WTC11 (cell line): ENCODE measurements around the gene PRXL2C. TPM values are rescaled to one million over a fixed set of nuclear protein-coding genes. Genes with fewer than 3 reads are reported as not detected.

ENCODE experiments used
- ATAC-seq: fragments of 200-7000 bp; cut with Tn5 transposase; 2 replicates; pipeline ENCODE4 v1.10.0; 2021; ENCODE audit warnings: mild to moderate bottlenecking, moderate library complexity
- CTCF ChIA-PET: fragments of 300-600 bp; sonication (Branson Sonifier 250); formaldehyde crosslinking; loops from one replicate; lab custom pipeline; 2021; ENCODE audit warnings: antibody characterized with exemption; lab: Charles Lee
- POLR2A ChIA-PET: fragments of 350-600 bp; sonication (Branson Sonifier 250); formaldehyde crosslinking; loops from one replicate; lab custom pipeline; 2021; ENCODE audit warnings: antibody characterized with exemption; lab: Charles Lee
- DNase-seq: peaks from one replicate; pipeline ENCODE4 v3.0.0; 2021; ENCODE audit warnings: low spot score
- H3K27ac Mint-ChIP-seq: 2 replicates; pipeline ENCODE4 v1.8.0; 2021; ENCODE audit warnings: mixed read lengths
- H3K27me3 Mint-ChIP-seq: 2 replicates; pipeline ENCODE4 v1.8.0; 2021; ENCODE audit warnings: low read depth, mild to moderate bottlenecking, moderate library complexity, mixed read lengths
- H3K36me3 Mint-ChIP-seq: 2 replicates; pipeline ENCODE4 v1.8.0; 2021; ENCODE audit warnings: mixed read lengths
- H3K4me1 Mint-ChIP-seq: 2 replicates; pipeline ENCODE4 v1.8.0; 2022; ENCODE audit warnings: mixed read lengths
- H3K4me3 Mint-ChIP-seq: 2 replicates; pipeline ENCODE4 v1.8.0; 2021; ENCODE audit warnings: mild to moderate bottlenecking, moderate library complexity, mixed read lengths
- H3K9me3 Mint-ChIP-seq: 2 replicates; pipeline ENCODE4 v1.8.0; 2021; ENCODE audit warnings: mixed read lengths
- CREM ChIP-seq: sonication (generic); formaldehyde crosslinking; IDR thresholded peaks from 2 replicates; pipeline ENCODE4 v1.8.1; 2022; ENCODE audit warnings: mild to moderate bottlenecking, missing genetic modification reagents, moderate library complexity
- ELF4 ChIP-seq: sonication (generic); formaldehyde crosslinking; IDR thresholded peaks from 2 replicates; pipeline ENCODE4 v1.8.1; 2022; ENCODE audit warnings: low read depth, mild to moderate bottlenecking, moderate library complexity, missing genetic modification reagents
- FOXK1 ChIP-seq: sonication (generic); formaldehyde crosslinking; IDR thresholded peaks from 2 replicates; pipeline ENCODE4 v1.8.0; 2022; ENCODE audit warnings: mild to moderate bottlenecking, moderate library complexity, missing genetic modification reagents
- GABPB1 ChIP-seq: sonication (generic); formaldehyde crosslinking; IDR thresholded peaks from 2 replicates; pipeline ENCODE4 v1.8.1; 2023; ENCODE audit warnings: mild to moderate bottlenecking, missing genetic modification reagents
- HMGA2 ChIP-seq: fragments of 250-450 bp; sonication (Bioruptor Pico); IDR thresholded peaks from 2 replicates; pipeline ENCODE4 v1.4.0; 2021; ENCODE audit warnings: mild to moderate bottlenecking, moderate library complexity
- KAT7 ChIP-seq: sonication (generic); formaldehyde crosslinking; IDR thresholded peaks from 2 replicates; pipeline ENCODE4 v1.8.1; 2023; ENCODE audit warnings: missing genetic modification reagents, mild to moderate bottlenecking, borderline replicate concordance
- MYBL2 ChIP-seq: sonication (generic); formaldehyde crosslinking; IDR thresholded peaks from 2 replicates; pipeline ENCODE4 v1.8.1; 2023; ENCODE audit warnings: mild to moderate bottlenecking, moderate library complexity, missing genetic modification reagents
- NFATC4 ChIP-seq: fragments of 250-450 bp; sonication (Bioruptor Pico); IDR thresholded peaks from 2 replicates; pipeline ENCODE4 v1.9.0; 2021; ENCODE audit warnings: mild to moderate bottlenecking
- NR2C2 ChIP-seq: sonication (generic); formaldehyde crosslinking; IDR thresholded peaks from 2 replicates; pipeline ENCODE4 v1.8.0; 2022; ENCODE audit warnings: mild to moderate bottlenecking, missing genetic modification reagents
- PRRX2 ChIP-seq: fragments of 250-450 bp; sonication (Bioruptor Pico); IDR thresholded peaks from 2 replicates; pipeline ENCODE4 v1.8.0; 2021; ENCODE audit warnings: mild to moderate bottlenecking
- TEAD1 ChIP-seq: sonication (generic); formaldehyde crosslinking; IDR thresholded peaks from 2 replicates; pipeline ENCODE4 v1.8.0; 2022; ENCODE audit warnings: mild to moderate bottlenecking, missing genetic modification reagents
- TP53 ChIP-seq: sonication (generic); formaldehyde crosslinking; IDR thresholded peaks from 2 replicates; pipeline ENCODE4 v1.8.1; 2023; ENCODE audit warnings: mild to moderate bottlenecking, missing genetic modification reagents
- ZNF416 ChIP-seq: fragments of 250-450 bp; sonication (Bioruptor Pico); IDR thresholded peaks from 2 replicates; pipeline ENCODE4 v1.9.0; 2021; ENCODE audit warnings: mild to moderate bottlenecking, inconsistent platforms
- ZNF423 ChIP-seq: fragments of 250-450 bp; sonication (Bioruptor Pico); IDR thresholded peaks from 2 replicates; pipeline ENCODE4 v2.1.2; 2022; ENCODE audit warnings: mild to moderate bottlenecking, moderate library complexity
- total RNA-seq: library from RNA; stranded (reverse); gene quantifications from 3 replicates; pipeline ENCODE4 v1.2.3, GENCODE V29; 2021
- TF ChIP-seq, protein P1 (sequence below): sonication (generic); formaldehyde crosslinking; IDR thresholded peaks from 2 replicates; pipeline ENCODE4 v1.8.0; 2022; ENCODE audit warnings: missing genetic modification reagents
- TF ChIP-seq, protein P2 (sequence below): sonication (generic); formaldehyde crosslinking; IDR thresholded peaks from 2 replicates; pipeline ENCODE4 v1.8.0; 2022; ENCODE audit warnings: mild to moderate bottlenecking, missing genetic modification reagents
- TF ChIP-seq, protein P3 (sequence below): sonication (generic); formaldehyde crosslinking; IDR thresholded peaks from 2 replicates; pipeline ENCODE4 v1.8.1; 2023; ENCODE audit warnings: mild to moderate bottlenecking, missing genetic modification reagents
- TF ChIP-seq, protein P4 (sequence below): sonication (generic); formaldehyde crosslinking; IDR thresholded peaks from 2 replicates; pipeline ENCODE4 v1.8.0; 2022; ENCODE audit warnings: mild to moderate bottlenecking, missing genetic modification reagents
- TF ChIP-seq, protein P5 (sequence below): fragments of 250-450 bp; sonication (Bioruptor Pico); IDR thresholded peaks from 2 replicates; pipeline ENCODE4 v1.8.0; 2021; ENCODE audit warnings: mild to moderate bottlenecking
- TF ChIP-seq, protein P6 (sequence below): fragments of 250-450 bp; sonication (Bioruptor Pico); IDR thresholded peaks from 2 replicates; pipeline ENCODE4 v2.1.2; 2022; ENCODE audit warnings: mild to moderate bottlenecking, moderate library complexity

The PRXL2C gene
- total RNA-seq, 1 experiment from 2014 or later = 7.5 TPM

DNA sequence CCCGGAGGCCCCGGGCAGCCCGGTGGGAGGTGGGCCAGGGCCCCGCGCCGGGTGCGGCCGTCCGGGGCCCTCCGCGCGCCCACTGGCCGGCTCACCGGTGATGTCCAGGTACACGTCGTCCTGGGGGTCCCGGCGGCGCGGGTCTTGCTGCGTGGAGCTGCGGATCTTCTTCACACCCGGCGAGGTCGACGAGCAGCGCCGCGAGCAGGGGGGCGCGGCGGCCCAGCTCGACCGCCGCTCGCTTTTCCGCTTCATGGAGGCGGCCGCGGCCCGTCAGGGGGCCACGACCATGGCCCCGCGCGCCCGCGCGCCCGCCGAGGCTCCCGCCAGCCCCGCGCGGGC, 36.0 kb downstream of the PRXL2C start (continued):
- TF ChIP-seq, protein P1, sequence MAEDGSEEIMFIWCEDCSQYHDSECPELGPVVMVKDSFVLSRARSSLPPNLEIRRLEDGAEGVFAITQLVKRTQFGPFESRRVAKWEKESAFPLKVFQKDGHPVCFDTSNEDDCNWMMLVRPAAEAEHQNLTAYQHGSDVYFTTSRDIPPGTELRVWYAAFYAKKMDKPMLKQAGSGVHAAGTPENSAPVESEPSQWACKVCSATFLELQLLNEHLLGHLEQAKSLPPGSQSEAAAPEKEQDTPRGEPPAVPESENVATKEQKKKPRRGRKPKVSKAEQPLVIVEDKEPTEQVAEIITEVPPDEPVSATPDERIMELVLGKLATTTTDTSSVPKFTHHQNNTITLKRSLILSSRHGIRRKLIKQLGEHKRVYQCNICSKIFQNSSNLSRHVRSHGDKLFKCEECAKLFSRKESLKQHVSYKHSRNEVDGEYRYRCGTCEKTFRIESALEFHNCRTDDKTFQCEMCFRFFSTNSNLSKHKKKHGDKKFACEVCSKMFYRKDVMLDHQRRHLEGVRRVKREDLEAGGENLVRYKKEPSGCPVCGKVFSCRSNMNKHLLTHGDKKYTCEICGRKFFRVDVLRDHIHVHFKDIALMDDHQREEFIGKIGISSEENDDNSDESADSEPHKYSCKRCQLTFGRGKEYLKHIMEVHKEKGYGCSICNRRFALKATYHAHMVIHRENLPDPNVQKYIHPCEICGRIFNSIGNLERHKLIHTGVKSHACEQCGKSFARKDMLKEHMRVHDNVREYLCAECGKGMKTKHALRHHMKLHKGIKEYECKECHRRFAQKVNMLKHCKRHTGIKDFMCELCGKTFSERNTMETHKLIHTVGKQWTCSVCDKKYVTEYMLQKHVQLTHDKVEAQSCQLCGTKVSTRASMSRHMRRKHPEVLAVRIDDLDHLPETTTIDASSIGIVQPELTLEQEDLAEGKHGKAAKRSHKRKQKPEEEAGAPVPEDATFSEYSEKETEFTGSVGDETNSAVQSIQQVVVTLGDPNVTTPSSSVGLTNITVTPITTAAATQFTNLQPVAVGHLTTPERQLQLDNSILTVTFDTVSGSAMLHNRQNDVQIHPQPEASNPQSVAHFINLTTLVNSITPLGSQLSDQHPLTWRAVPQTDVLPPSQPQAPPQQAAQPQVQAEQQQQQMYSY (CRISPR knock-in tag) = no peak
- TF ChIP-seq ELF4 (no peak), CREM (CRISPR knock-in tag) (no peak), GABPB1 (CRISPR knock-in tag) (no peak)

DNA sequence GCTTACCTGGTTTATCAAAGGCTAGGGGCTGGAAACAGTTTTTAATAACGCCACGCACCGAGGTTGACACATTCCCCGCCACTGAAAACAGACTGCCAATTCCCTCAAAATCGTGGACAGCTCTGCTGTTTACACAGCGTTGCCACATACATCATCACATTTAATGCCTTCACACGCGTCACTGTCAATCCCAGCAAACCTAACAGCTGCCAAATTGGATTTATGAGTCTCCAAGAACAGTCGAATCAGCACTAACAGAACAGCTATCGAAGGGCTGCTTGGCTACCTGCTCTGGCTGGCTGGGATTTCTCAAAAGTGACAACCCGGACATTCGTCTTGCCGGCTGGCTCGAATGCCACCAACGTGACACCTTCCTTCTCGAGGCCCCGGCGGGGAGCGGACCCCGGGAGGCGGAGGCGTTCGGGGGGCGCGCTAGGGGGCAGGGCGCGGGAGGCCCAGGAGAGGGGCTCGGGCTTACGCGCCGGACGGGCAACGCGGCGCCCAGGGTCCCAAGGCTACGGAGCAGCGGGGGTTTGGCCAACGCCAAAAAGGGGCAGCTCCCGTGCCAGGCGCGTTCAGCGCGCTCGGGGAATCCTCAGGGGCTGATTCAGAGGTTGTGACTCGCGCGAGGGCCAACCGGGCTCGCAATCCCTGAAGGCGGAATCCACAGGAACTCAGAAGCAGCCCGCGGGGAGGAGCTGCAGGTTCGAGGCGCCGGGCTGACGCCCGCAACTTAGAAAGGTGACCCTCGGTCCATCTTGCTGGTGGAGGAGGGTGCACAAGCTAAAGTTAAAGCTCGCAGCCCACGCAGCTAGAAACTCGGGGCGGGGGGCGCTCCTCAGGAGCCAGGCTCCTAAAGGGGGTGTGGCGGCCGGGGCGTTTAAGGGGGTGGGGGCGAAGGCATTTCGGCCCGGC, 36.7 kb downstream of the PRXL2C start:
- 0 out of 2 replicates have a peak, but pooled peaks have one; percentile 10 for TF ChIP-seq TEAD1 (CRISPR knock-in tag)
- peak; percentile 67 for TF ChIP-seq ZNF423
- TF ChIP-seq, protein P2, sequence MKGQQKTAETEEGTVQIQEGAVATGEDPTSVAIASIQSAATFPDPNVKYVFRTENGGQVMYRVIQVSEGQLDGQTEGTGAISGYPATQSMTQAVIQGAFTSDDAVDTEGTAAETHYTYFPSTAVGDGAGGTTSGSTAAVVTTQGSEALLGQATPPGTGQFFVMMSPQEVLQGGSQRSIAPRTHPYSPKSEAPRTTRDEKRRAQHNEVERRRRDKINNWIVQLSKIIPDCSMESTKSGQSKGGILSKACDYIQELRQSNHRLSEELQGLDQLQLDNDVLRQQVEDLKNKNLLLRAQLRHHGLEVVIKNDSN (CRISPR knock-in tag) = no peak
- no peak for TF ChIP-seq NR2C2
- 0 out of 2 replicates have a peak, but pooled peaks have one; percentile 21 for TF ChIP-seq GABPB1 (CRISPR knock-in tag)
- TF ChIP-seq TP53 (CRISPR knock-in tag) = 0 out of 2 replicates have a peak, but pooled peaks have one; percentile 32
- H3K27ac Mint-ChIP-seq = no peak overlapping the region; the same call in 1 of the 2 replicates
- peak overlapping the region; percentile 82 for H3K4me3 Mint-ChIP-seq
- ATAC-seq = no peak
- H3K9me3 Mint-ChIP-seq = no peaks in the 10 kb centered on the region
- no peaks in the 10 kb centered on the region for H3K36me3 Mint-ChIP-seq
- ChIA-PET POLR2A (interaction anchor here (0.6 to 0.9 kb wide), 2 partner anchors 36 to 158 kb away, joined by 4 to 5 read pairs; no protein-coding TSS in a partner anchor), CTCF (interaction anchor here (1.1 to 1.4 kb wide), 4 partner anchors 37 to 176 kb away, joined by 3 to 6 read pairs (median 4); no protein-coding TSS in a partner anchor)
- peaks cover 10% of the 10 kb centered on the region for H3K27me3 Mint-ChIP-seq
- peaks cover 54% of the 10 kb centered on the region for H3K4me1 Mint-ChIP-seq
- DNase-seq = peak; percentile 25

DNA sequence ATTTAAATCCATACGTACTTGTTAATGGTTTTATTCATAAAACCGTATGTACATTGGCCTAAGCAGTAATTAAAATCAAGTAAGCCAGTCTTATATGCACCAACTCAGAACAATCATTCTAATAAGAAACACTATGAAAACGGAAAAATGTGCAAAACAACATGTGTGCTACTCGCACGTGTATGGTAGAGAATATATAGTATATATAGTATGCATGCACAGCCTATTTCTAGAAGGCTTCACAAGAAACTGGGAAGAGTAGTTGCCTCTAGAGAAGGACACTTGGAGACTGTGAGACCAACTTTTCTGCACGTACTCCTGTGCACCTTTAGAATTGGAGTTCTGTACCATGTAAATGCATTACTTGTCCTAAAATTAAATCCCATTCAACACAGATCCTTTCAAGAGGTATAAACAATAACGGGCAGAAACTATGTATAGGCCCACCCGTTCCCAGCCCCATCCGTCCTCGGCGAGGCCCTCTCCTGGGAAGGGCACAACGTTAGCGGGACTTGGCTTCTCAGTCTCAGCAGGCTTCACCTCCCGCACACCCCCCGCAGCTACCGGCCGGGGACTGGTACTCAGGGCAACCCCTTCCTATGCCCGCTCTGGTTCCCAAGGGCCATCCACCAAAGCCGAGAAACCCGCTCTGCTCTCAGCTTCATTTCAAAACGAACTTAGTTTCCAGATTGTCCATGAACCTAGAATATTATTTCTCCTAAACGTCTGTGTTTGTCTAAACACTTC, 37.5 kb downstream of the PRXL2C start:
- peak overlapping the region; percentile 82 for H3K4me3 Mint-ChIP-seq
- H3K27ac Mint-ChIP-seq = no peak overlapping the region
- CTCF ChIA-PET = interaction anchor here (0.6 to 1.4 kb wide), 4 partner anchors 36 to 175 kb away, joined by 3 to 6 read pairs (median 4); no protein-coding TSS in a partner anchor
- ATAC-seq (no peak), DNase-seq (peak; percentile 38)
- peaks cover 10% of the 10 kb centered on the region for H3K27me3 Mint-ChIP-seq
- H3K36me3 Mint-ChIP-seq = no peaks in the 10 kb centered on the region
- POLR2A ChIA-PET = interaction anchor here (0.6 kb wide), 1 partner anchor 10 kb away, joined by 3 read pairs; no protein-coding TSS in a partner anchor
- no peaks in the 10 kb centered on the region for H3K9me3 Mint-ChIP-seq
- peaks cover 63% of the 10 kb centered on the region for H3K4me1 Mint-ChIP-seq
- TF ChIP-seq CREM (CRISPR knock-in tag) (no peak), NFATC4 (CRISPR knock-in tag) (no peak), MYBL2 (no peak), PRRX2 (CRISPR knock-in tag) (no peak), ZNF416 (CRISPR knock-in tag) (no peak), GABPB1 (CRISPR knock-in tag) (no peak), KAT7 (CRISPR knock-in tag) (no peak), HMGA2 (CRISPR knock-in tag) (no peak), FOXK1 (CRISPR knock-in tag) (no peak)
- TF ChIP-seq, protein P3, sequence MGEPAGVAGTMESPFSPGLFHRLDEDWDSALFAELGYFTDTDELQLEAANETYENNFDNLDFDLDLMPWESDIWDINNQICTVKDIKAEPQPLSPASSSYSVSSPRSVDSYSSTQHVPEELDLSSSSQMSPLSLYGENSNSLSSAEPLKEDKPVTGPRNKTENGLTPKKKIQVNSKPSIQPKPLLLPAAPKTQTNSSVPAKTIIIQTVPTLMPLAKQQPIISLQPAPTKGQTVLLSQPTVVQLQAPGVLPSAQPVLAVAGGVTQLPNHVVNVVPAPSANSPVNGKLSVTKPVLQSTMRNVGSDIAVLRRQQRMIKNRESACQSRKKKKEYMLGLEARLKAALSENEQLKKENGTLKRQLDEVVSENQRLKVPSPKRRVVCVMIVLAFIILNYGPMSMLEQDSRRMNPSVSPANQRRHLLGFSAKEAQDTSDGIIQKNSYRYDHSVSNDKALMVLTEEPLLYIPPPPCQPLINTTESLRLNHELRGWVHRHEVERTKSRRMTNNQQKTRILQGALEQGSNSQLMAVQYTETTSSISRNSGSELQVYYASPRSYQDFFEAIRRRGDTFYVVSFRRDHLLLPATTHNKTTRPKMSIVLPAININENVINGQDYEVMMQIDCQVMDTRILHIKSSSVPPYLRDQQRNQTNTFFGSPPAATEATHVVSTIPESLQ (CRISPR knock-in tag) = no peak
- TF ChIP-seq, protein P4, sequence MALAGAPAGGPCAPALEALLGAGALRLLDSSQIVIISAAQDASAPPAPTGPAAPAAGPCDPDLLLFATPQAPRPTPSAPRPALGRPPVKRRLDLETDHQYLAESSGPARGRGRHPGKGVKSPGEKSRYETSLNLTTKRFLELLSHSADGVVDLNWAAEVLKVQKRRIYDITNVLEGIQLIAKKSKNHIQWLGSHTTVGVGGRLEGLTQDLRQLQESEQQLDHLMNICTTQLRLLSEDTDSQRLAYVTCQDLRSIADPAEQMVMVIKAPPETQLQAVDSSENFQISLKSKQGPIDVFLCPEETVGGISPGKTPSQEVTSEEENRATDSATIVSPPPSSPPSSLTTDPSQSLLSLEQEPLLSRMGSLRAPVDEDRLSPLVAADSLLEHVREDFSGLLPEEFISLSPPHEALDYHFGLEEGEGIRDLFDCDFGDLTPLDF (CRISPR knock-in tag) = no peak
- TF ChIP-seq, protein P5, sequence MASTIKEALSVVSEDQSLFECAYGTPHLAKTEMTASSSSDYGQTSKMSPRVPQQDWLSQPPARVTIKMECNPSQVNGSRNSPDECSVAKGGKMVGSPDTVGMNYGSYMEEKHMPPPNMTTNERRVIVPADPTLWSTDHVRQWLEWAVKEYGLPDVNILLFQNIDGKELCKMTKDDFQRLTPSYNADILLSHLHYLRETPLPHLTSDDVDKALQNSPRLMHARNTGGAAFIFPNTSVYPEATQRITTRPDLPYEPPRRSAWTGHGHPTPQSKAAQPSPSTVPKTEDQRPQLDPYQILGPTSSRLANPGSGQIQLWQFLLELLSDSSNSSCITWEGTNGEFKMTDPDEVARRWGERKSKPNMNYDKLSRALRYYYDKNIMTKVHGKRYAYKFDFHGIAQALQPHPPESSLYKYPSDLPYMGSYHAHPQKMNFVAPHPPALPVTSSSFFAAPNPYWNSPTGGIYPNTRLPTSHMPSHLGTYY (CRISPR knock-in tag) = no peak
- TF ChIP-seq, protein P6, sequence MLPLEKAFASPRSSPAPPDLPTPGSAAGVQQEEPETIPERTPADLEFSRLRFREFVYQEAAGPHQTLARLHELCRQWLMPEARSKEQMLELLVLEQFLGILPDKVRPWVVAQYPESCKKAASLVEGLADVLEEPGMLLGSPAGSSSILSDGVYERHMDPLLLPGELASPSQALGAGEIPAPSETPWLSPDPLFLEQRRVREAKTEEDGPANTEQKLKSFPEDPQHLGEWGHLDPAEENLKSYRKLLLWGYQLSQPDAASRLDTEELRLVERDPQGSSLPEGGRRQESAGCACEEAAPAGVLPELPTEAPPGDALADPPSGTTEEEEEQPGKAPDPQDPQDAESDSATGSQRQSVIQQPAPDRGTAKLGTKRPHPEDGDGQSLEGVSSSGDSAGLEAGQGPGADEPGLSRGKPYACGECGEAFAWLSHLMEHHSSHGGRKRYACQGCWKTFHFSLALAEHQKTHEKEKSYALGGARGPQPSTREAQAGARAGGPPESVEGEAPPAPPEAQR (CRISPR knock-in tag) = no peak
